Osteoblast (primary cell): ENCODE results near the gene DPY19L2. TPM values are rescaled to one million over a fixed set of nuclear protein-coding genes. Genes with fewer than 3 reads are reported as not detected.
"Not testable (repeated sequence)": the region's sequence is repeated elsewhere in the genome, so short reads cannot be mapped to it uniquely, and the experiment has no call there.

Experiments used
- DNase-seq: peaks from one replicate; pipeline ENCODE4 v3.0.0; 2011; ENCODE audit warnings: low spot score, mixed read lengths; ENCODE audit not compliant: insufficient read length; ENCODE audit errors: missing footprints
- H2AFZ ChIP-seq: 2 replicates; pipeline ENCODE4 v1.6.0; 2011; ENCODE audit warnings: mild to moderate bottlenecking, low read length
- H3K27ac ChIP-seq: 2 replicates; pipeline ENCODE4 v1.5.1; 2011; ENCODE audit warnings: mild to moderate bottlenecking, low read depth, low read length, moderate library complexity
- H3K27me3 ChIP-seq: 2 replicates; pipeline ENCODE4 v1.6.0; 2012; ENCODE audit warnings: mild to moderate bottlenecking, control low read depth, inconsistent platforms, low read length, moderate library complexity; ENCODE audit not compliant: insufficient read depth
- H3K36me3 ChIP-seq: 2 replicates; pipeline ENCODE4 v1.5.1; 2011; ENCODE audit warnings: mild to moderate bottlenecking, low read length, control low read depth, moderate library complexity; ENCODE audit not compliant: insufficient read depth
- H3K4me1 ChIP-seq: 2 replicates; pipeline ENCODE4 v1.5.1; 2011; ENCODE audit warnings: mild to moderate bottlenecking, low read length, control low read depth, moderate library complexity; ENCODE audit not compliant: insufficient read depth
- H3K4me2 ChIP-seq: 2 replicates; pipeline ENCODE4 v1.6.0; 2011; ENCODE audit warnings: mild to moderate bottlenecking, low read length; ENCODE audit not compliant: insufficient read depth
- H3K4me3 ChIP-seq: fragments of 200-600 bp; sonication (generic); 3 replicates; pipeline ENCODE4 v1.5.1; 2012; ENCODE audit warnings: mild to moderate bottlenecking, low read length, inconsistent platforms; ENCODE audit not compliant: insufficient read depth
- H3K79me2 ChIP-seq: 2 replicates; pipeline ENCODE4 v1.6.0; 2012; ENCODE audit warnings: mild to moderate bottlenecking, low read length, control low read depth, inconsistent platforms; ENCODE audit not compliant: insufficient read depth
- H3K9me3 ChIP-seq: 2 replicates; pipeline ENCODE4 v1.5.1; 2011; ENCODE audit warnings: low read depth, low read length, control low read depth
- H4K20me1 ChIP-seq: 2 replicates; pipeline ENCODE4 v1.6.0; 2012; ENCODE audit warnings: mild to moderate bottlenecking, low read length, control low read depth; ENCODE audit not compliant: insufficient read depth
- total RNA-seq: library from RNA; depleted of rRNA; stranded (reverse); fragments of >200 nt; gene quantifications from 2 replicates; pipeline ENCODE4 v1.2.3, GENCODE V29; 2012

DPY19L2 gene
- total RNA-seq, 1 donor: 1.1 TPM

DNA sequence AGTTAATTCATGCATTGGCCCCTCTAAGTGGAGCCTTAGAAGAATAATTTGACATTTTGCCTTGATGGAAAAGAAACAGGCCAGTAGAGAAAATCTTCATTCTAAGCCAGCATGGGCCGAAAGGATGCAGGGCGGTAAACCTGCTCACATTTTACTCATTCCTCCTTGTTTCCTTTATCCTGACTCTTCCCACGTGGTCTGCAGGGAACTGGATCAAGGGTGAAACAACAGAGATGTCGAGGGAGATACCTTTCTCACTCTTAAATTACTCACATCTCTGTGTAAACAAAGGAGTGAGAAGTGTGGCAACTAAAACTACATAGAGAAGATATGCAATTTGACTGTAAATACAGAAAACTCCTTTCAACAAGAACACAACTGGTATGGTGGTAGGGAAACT, 73.5 kb downstream of the DPY19L2 start:
- not testable (repeated sequence) for H3K4me2 ChIP-seq, H3K36me3 ChIP-seq, H3K27ac ChIP-seq, H3K4me3 ChIP-seq, H3K9me3 ChIP-seq, H3K4me1 ChIP-seq, H4K20me1 ChIP-seq, H3K79me2 ChIP-seq, DNase-seq, H2AFZ ChIP-seq, H3K27me3 ChIP-seq

DNA sequence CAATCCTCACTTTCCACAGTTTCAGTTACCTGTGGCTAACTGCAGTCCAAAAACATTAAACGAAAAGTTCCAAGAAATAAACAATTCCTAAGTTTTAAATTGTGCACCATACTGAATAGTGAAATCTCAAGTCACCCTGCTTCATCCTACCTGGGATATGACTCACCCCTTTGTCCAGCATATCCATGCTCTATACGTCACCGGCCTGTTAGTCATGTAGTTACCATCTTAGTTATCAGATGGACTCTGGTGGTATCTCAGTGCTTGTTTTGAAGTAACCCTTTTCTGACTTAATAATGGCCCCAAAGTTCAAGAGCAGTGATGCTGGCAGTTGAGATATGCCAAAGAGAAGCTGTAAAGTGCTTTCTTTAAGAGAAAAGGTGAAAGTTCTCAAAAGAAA, 83.9 kb downstream of the DPY19L2 start:
- H4K20me1 ChIP-seq, H3K27ac ChIP-seq, H3K79me2 ChIP-seq, DNase-seq, H3K27me3 ChIP-seq, H3K4me1 ChIP-seq, H3K4me3 ChIP-seq, H3K36me3 ChIP-seq, H3K9me3 ChIP-seq, H3K4me2 ChIP-seq, H2AFZ ChIP-seq: not testable (repeated sequence)

DNA sequence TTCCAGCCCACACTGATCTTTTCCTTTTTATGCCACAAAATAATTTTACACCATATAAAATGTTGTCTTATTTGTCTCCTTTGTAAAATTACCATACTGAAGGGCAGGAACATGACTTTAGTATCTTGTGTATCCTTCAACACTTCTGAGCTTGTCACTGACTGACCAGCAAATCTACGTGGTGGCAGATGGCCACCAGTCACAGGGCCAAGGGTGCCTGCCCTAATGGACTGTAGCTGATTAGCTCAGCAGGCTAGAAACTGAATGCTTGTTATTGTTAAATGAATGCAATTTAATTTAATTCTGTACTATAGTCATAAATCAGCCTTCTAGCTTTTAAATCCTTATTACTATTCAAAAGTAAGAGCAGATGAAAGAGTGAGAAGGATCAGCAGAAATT, 85.0 kb downstream of the DPY19L2 start:
- H4K20me1 ChIP-seq, H3K36me3 ChIP-seq, H3K79me2 ChIP-seq, H3K4me2 ChIP-seq, H3K9me3 ChIP-seq, H3K27me3 ChIP-seq, H2AFZ ChIP-seq, DNase-seq, H3K4me3 ChIP-seq, H3K4me1 ChIP-seq, H3K27ac ChIP-seq: not testable (repeated sequence)

DNA sequence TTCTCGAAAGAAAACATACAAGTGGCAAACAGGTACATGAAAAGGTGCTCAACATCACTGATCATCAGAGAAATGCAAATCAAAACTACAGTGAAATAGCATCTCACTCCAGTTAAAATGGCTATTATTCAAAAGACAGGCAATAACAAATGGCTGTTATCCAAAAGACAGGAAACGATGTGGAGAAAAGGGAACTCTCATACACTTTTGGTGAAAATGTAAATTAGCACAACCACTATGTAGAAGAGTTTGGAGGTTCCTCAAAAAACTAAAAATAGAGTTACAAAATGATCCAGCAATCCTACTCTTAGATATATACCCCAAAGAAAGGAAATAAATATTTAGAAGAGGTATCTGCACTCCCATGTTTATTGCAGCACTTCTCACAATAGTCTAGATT, 90.7 kb downstream of the DPY19L2 start:
- H3K27ac ChIP-seq, H3K36me3 ChIP-seq, H4K20me1 ChIP-seq, DNase-seq, H3K9me3 ChIP-seq, H3K4me2 ChIP-seq, H2AFZ ChIP-seq, H3K79me2 ChIP-seq, H3K27me3 ChIP-seq, H3K4me3 ChIP-seq, H3K4me1 ChIP-seq: not testable (repeated sequence)

DNA sequence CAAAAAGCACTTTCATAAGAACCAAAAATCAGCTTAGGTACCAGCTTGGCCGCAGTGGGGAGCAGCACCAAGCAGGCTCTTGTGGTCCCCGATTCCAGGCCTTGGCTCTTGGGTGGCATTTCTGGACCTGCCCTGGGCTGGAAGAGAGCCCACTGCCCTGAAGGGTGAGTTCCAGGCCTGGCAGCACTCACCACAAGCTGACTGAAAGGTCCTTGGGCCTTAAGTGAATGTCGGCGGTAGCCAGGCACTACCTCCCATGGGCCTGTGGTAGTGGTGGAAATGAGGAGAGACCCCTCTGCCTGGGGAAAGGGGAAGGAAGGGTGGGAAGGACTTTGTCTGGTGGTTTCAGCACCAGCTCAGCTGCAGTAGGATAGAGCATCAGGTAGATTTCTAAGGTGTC, 96.3 kb downstream of the DPY19L2 start:
- not testable (repeated sequence) for H3K4me1 ChIP-seq, H4K20me1 ChIP-seq, H3K4me3 ChIP-seq, DNase-seq, H3K9me3 ChIP-seq, H3K27ac ChIP-seq, H3K27me3 ChIP-seq, H3K4me2 ChIP-seq, H3K36me3 ChIP-seq, H2AFZ ChIP-seq, H3K79me2 ChIP-seq

DNA sequence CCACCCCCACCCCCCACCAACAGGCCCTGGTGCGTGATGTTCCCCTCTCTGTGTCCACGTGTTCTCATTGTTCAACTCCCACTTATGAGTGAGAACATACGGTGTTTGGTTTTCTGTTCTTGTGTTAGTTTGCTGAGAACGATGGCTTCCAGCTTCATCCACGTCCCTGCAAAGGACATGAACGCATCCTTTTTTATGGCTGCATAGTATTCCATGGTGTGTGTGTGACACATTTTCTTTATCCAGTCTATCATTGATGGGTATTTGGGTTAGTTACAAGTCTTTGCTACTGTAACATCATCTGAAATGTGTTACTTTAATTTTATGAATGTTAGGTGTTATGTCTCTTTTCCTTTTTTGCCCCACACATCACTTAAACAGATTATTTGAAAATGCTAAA, 109.8 kb downstream of the DPY19L2 start:
- H4K20me1 ChIP-seq, H3K9me3 ChIP-seq, DNase-seq, H3K4me3 ChIP-seq, H3K27me3 ChIP-seq, H3K4me2 ChIP-seq, H2AFZ ChIP-seq, H3K79me2 ChIP-seq, H3K36me3 ChIP-seq, H3K27ac ChIP-seq, H3K4me1 ChIP-seq: not testable (repeated sequence)

DNA sequence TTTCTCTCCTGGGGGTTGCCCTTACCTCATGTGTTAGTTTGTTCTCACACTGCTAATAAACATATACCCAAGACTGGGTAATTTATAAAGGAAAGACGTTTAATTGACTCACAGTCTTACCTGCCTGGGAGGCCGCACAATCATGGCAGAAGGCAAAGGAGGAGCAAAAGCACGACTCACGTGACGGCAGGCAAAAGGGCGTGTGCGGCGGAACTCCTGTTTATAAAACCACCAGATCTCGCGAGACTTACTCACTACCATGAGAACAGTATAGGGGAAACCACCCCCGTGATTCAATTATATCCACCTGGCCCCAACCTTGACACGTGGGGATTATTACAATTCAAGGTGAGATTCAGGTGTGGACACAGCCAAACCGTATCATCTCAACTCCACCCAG, 116.9 kb downstream of the DPY19L2 start:
- not testable (repeated sequence) for H3K4me3 ChIP-seq, H3K27ac ChIP-seq, H3K9me3 ChIP-seq, H3K79me2 ChIP-seq, H4K20me1 ChIP-seq, H3K36me3 ChIP-seq, H3K4me2 ChIP-seq, DNase-seq, H2AFZ ChIP-seq, H3K27me3 ChIP-seq, H3K4me1 ChIP-seq

DNA sequence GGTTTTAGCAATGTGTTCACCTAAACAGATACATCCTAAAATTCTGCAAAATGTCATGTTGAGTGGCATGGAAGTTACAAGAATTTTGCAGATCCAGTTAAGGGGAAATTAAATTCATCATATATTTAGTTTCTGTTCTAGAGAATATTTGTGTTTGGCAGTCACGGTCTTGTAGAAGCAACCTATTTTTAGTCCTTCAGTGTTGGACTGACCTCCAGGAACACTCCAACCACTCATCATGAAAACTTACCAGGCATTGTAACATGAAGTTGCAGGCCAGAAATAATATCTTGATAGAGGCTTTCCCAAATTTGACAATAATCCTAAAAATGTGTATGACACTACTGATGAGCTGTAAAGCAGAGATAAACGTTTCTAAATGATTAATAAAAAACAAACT, 119.3 kb downstream of the DPY19L2 start:
- H3K36me3 ChIP-seq, H3K4me3 ChIP-seq, H3K4me2 ChIP-seq, H3K4me1 ChIP-seq, H3K27me3 ChIP-seq, H3K9me3 ChIP-seq, DNase-seq, H3K27ac ChIP-seq, H4K20me1 ChIP-seq, H2AFZ ChIP-seq, H3K79me2 ChIP-seq: not testable (repeated sequence)

DNA sequence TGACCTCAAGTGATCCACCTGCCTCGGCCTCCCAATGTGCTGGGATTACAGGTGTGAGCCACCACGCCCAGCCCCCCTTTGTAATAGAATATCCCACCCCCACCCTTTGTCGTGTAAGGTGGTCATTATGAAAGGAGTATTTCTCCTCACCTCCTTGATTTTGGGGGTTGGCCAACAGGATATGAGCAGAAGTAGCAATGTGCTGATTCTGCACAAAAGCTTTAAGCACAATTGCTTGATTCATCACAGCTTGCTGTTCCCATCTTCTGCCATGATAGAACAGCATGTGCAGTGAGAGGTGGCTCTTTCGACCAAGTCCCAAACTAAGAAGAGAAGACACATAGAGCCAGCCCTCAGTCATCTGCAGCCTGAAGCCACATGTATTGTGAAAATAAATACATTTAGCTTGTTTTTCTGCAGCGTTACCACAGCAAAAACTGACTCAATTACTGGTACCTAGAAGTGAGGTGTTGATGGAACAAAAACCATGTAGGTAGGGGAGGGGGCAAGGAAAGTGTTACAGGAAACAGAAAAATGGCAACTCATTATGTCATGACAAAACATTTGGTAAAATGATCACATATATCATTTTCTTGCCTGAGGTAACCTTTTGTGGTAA, 122.9 kb downstream of the DPY19L2 start:
- H4K20me1 ChIP-seq, H3K4me3 ChIP-seq, H3K4me2 ChIP-seq, H3K27me3 ChIP-seq, DNase-seq, H3K36me3 ChIP-seq, H3K79me2 ChIP-seq, H3K27ac ChIP-seq, H3K4me1 ChIP-seq, H2AFZ ChIP-seq, H3K9me3 ChIP-seq: not testable (repeated sequence)
